AG04449 (cell line): ENCODE measurements around the gene NPFFR2.
"Not testable (repeated sequence)": the region's sequence is repeated elsewhere in the genome, so short reads cannot be mapped to it uniquely, and the experiment has no call there.

Experiments
- CTCF ChIA-PET: fragments of 350-600 bp; formaldehyde crosslinking; extraction: SDS; loops from one replicate; lab custom pipeline; 2021; ENCODE audit warnings: antibody characterized with exemption; lab: Yijun Ruan, JAX
- POLR2A ChIA-PET: fragments of 400-600, 350-600 bp; formaldehyde crosslinking; extraction: SDS; loops from one replicate; lab custom pipeline; 2020; ENCODE audit warnings: antibody characterized with exemption, inconsistent platforms; lab: Yijun Ruan, JAX
- DNase-seq: peaks from one replicate; pipeline ENCODE4 v3.0.0-alpha.2; 2010; ENCODE audit warnings: low read depth, low spot score
- H3K4me3 ChIP-seq: 2 replicates; pipeline ENCODE4 v1.5.1; 2011; ENCODE audit warnings: low read depth, mild to moderate bottlenecking, control low read depth, low read length
- TF ChIP-seq, protein P1 (sequence below): IDR thresholded peaks from one replicate; pipeline ENCODE4 v1.5.1; 2011; ENCODE audit warnings: mild to moderate bottlenecking, moderate library complexity, low read length, control low read depth, inconsistent platforms; ENCODE audit not compliant: insufficient read depth; ENCODE audit errors: missing control alignments

The NPFFR2 gene

DNA sequence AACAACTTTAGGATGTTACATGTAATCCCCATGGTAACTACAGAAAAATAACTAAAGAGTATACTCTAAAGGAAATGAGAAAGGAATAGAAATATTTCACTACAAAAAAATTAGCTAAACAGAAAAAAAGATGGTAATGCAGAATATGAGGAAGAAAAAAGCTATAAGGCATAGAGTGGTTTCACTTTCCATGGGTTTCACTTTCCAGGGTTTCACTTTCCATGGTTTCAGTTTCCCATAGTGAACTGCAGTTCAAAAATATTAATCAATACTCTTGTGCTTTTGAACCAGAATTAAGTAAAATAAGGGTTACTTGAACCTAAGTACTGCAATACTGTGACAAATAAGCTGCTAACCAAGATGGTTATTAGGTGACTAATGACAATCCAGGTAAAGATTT, 42.0 kb downstream of the NPFFR2 start:
- TF ChIP-seq, protein P1, sequence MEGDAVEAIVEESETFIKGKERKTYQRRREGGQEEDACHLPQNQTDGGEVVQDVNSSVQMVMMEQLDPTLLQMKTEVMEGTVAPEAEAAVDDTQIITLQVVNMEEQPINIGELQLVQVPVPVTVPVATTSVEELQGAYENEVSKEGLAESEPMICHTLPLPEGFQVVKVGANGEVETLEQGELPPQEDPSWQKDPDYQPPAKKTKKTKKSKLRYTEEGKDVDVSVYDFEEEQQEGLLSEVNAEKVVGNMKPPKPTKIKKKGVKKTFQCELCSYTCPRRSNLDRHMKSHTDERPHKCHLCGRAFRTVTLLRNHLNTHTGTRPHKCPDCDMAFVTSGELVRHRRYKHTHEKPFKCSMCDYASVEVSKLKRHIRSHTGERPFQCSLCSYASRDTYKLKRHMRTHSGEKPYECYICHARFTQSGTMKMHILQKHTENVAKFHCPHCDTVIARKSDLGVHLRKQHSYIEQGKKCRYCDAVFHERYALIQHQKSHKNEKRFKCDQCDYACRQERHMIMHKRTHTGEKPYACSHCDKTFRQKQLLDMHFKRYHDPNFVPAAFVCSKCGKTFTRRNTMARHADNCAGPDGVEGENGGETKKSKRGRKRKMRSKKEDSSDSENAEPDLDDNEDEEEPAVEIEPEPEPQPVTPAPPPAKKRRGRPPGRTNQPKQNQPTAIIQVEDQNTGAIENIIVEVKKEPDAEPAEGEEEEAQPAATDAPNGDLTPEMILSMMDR, result no peak
- no peak overlapping the region for H3K4me3 ChIP-seq
- no peak for DNase-seq
- CTCF ChIA-PET, result no interaction called here
- POLR2A ChIA-PET, result no interaction called here

DNA sequence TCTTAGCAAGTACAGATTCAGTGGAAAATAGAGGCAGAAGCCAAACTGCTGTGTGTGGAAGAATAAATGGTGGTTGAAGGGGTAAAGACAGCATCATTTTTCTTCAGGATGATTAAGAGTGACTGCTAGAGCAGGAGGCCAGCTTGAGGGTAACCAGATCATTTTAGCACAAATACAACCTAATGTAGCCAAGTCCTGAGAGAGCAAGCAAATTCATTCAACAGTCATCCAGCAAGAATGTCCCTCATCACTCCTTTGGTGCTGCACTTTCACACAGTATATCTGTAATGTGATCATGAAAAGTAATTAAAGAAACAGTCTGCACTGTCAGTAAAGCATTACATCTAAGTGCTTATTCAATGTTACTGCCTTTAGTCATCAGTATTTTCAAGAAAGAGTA, 44.8 kb downstream of the NPFFR2 start:
- no peak overlapping the region for H3K4me3 ChIP-seq
- CTCF ChIA-PET, result no interaction called here
- TF ChIP-seq, protein P1, result no peak
- no peak for DNase-seq
- POLR2A ChIA-PET, result no interaction called here

DNA sequence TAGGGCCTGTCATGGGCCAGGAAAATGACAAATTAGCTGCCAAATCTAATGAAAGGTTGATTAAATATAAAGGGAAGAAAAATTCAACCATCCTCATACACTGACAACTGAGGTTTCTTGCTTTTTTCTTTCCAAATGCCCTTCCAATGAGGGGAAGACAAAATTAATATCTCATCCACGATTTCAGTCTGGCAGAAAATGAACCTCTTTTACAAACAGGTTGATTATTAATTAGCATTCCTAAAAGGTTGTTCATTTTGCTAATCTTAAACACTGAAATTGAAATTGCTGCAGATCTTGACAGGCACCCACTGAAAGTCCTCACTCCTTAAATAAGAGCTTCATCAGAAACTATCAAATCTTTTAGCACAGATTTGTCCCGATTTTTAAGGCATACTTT, 45.5 kb downstream of the NPFFR2 start:
- no peak overlapping the region for H3K4me3 ChIP-seq
- ChIA-PET CTCF (no interaction called here), POLR2A (no interaction called here)
- DNase-seq, result no peak
- TF ChIP-seq, protein P1, result no peak

- CTCF ChIA-PET, result no interaction called here
- no peak for DNase-seq
- POLR2A ChIA-PET, result no interaction called here
- TF ChIP-seq, protein P1, result no peak
- H3K4me3 ChIP-seq, result no peak overlapping the region
Observed at GRCh38 chr4:72084587-72085011, 52.8 kb downstream of the NPFFR2 start.

- DNase-seq, POLR2A ChIA-PET, CTCF ChIA-PET, H3K4me3 ChIP-seq: not testable (repeated sequence)
Observed at GRCh38 chr4:72090606-72091005, 58.8 kb downstream of the NPFFR2 start.

DNA sequence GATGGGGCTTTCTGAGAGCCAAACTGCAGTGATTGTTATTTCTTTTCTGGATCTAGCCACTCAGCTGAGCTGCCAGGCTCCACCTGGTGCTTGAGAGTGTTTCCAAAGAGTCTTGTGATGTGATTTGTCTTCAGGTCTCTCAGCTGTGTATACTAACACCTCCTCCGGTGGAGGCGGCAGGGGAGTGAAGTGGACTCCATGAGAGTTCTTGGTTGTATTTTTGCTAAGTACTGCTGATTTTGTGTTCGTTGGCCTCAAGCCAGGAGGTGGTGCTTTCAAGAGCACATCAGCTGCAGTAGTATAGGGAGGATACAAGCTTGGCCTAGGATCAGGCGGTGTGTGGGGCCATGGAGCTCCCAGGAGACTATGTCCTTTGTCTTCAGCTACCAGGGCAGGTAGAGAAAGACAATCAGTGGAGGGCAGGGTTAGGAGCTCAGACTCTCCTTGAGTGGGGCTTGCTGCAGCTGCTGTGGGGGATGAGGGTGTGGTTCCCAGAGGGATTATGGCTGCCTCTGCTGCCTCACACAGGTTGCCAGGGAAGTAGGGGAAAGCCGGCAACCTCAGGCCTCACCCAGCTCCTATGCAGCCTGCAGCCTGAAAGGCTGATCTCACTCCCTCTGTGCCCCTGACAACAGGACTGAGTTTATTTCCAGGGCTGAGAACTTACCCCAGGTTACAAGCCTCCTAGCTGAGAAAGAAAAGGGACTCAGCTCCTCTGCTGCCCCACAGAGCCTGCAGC, 62.4 kb downstream of the NPFFR2 start:
- ChIA-PET POLR2A (interaction anchor here (0.7 kb wide), 1 partner anchor 1438 kb away, joined by 3 read pairs; no protein-coding TSS in a partner anchor), CTCF (no interaction called here)
- H3K4me3 ChIP-seq, result no peak overlapping the region
- TF ChIP-seq, protein P1, result no peak
- no peak for DNase-seq

- no peak for DNase-seq
- no peak overlapping the region for H3K4me3 ChIP-seq
- POLR2A ChIA-PET, result no interaction called here
- TF ChIP-seq, protein P1, result no peak
- CTCF ChIA-PET, result no interaction called here
Observed at GRCh38 chr4:72107456-72107855, 75.7 kb downstream of the NPFFR2 start.
